ENCODE measurements around the gene HIPK4. TPM values are rescaled to one million over a fixed set of nuclear protein-coding genes. Genes with fewer than 3 reads are reported as not detected.
"Not testable (repeated sequence)": the region's sequence is repeated elsewhere in the genome, so short reads cannot be mapped to it uniquely, and the experiment has no call there.

The HIPK4 gene
- total RNA-seq, 2 experiments from 2014 or later = 0.10 TPM; not detected in 1

GRCh38 chr19:40337594-40337993 is 52.4 kb downstream of the HIPK4 start:
- H3K9me3 Mint-ChIP-seq (ENCODE audit: insufficient read depth) = no peaks in the 10 kb centered on the region
- DNase-seq = no peak
- peaks cover 3% of the 10 kb centered on the region for H3K4me1 Mint-ChIP-seq (ENCODE audit: low read depth)
- ATAC-seq = no peak
- POLR2A ChIA-PET = no interaction called here
- no peaks in the 10 kb centered on the region for H3K27me3 Mint-ChIP-seq (ENCODE audit: low read depth)
- no peak overlapping the region for H3K4me3 Mint-ChIP-seq
- CTCF ChIA-PET = interaction anchor here (2.1 kb wide), 1 partner anchor 32 kb away, joined by 5 read pairs; no protein-coding TSS in a partner anchor
- no peak overlapping the region for H3K27ac Mint-ChIP-seq
- peaks cover 26% of the 10 kb centered on the region for H3K36me3 Mint-ChIP-seq (ENCODE audit: low read depth)

- H3K27ac Mint-ChIP-seq = no peak overlapping the region
- no peak for ATAC-seq
- no peaks in the 10 kb centered on the region for H3K9me3 Mint-ChIP-seq (ENCODE audit: insufficient read depth)
- no peak overlapping the region for H3K4me3 Mint-ChIP-seq
- no peak for DNase-seq
- CTCF ChIA-PET = interaction anchor here (2.1 kb wide), 1 partner anchor 32 kb away, joined by 5 read pairs; no protein-coding TSS in a partner anchor
- no peaks in the 10 kb centered on the region for H3K27me3 Mint-ChIP-seq (ENCODE audit: low read depth)
- peaks cover 28% of the 10 kb centered on the region for H3K36me3 Mint-ChIP-seq (ENCODE audit: low read depth)
- H3K4me1 Mint-ChIP-seq (ENCODE audit: low read depth) = peaks cover 3% of the 10 kb centered on the region
- POLR2A ChIA-PET = interaction anchor here (0.7 kb wide), 1 partner anchor 80 kb away, joined by 3 read pairs; no protein-coding TSS in a partner anchor
Measured at GRCh38 chr19:40337107-40337506, 52.9 kb downstream of the HIPK4 start.

- DNase-seq = no peak
- H3K4me1 Mint-ChIP-seq (ENCODE audit: low read depth) = peaks cover 3% of the 10 kb centered on the region
- no peak for ATAC-seq
- POLR2A ChIA-PET = interaction anchor here (0.6 to 0.7 kb wide), 2 partner anchors 60 to 80 kb away, joined by 3 to 5 read pairs; no protein-coding TSS in a partner anchor
- no peaks in the 10 kb centered on the region for H3K27me3 Mint-ChIP-seq (ENCODE audit: low read depth)
- H3K9me3 Mint-ChIP-seq (ENCODE audit: insufficient read depth) = no peaks in the 10 kb centered on the region
- peaks cover 31% of the 10 kb centered on the region for H3K36me3 Mint-ChIP-seq (ENCODE audit: low read depth)
- no peak overlapping the region for H3K27ac Mint-ChIP-seq
- no peak overlapping the region for H3K4me3 Mint-ChIP-seq
- CTCF ChIA-PET = no interaction called here
Measured at GRCh38 chr19:40336601-40336900, 53.4 kb downstream of the HIPK4 start.

- peaks cover 33% of the 10 kb centered on the region for H3K36me3 Mint-ChIP-seq (ENCODE audit: low read depth)
- no peak for DNase-seq
- H3K27me3 Mint-ChIP-seq (ENCODE audit: low read depth) = no peaks in the 10 kb centered on the region
- POLR2A ChIA-PET = interaction anchor here (0.6 to 0.7 kb wide), 2 partner anchors 60 to 79 kb away, joined by 3 to 5 read pairs; no protein-coding TSS in a partner anchor
- no peak for ATAC-seq
- H3K4me3 Mint-ChIP-seq = no peak overlapping the region
- H3K4me1 Mint-ChIP-seq (ENCODE audit: low read depth) = no peaks in the 10 kb centered on the region
- CTCF ChIA-PET = no interaction called here
- H3K9me3 Mint-ChIP-seq (ENCODE audit: insufficient read depth) = no peaks in the 10 kb centered on the region
- H3K27ac Mint-ChIP-seq = no peak overlapping the region
Measured at GRCh38 chr19:40335855-40336600, 54.0 kb downstream of the HIPK4 start.

- ATAC-seq = no peak
- Mint-ChIP-seq H3K27me3 (ENCODE audit: low read depth) (no peaks in the 10 kb centered on the region), H3K27ac (no peak overlapping the region), H3K4me1 (ENCODE audit: low read depth) (no peaks in the 10 kb centered on the region), H3K4me3 (no peak overlapping the region), H3K36me3 (ENCODE audit: low read depth) (peaks cover 39% of the 10 kb centered on the region), H3K9me3 (ENCODE audit: insufficient read depth) (no peaks in the 10 kb centered on the region)
- CTCF ChIA-PET = no interaction called here
- DNase-seq = no peak
- POLR2A ChIA-PET = no interaction called here
Measured at GRCh38 chr19:40335101-40335500, 54.9 kb downstream of the HIPK4 start.

- H3K36me3 Mint-ChIP-seq (ENCODE audit: low read depth) = peaks cover 45% of the 10 kb centered on the region
- DNase-seq; CTCF ChIA-PET; H3K27ac Mint-ChIP-seq; H3K27me3 Mint-ChIP-seq (ENCODE audit: low read depth); H3K4me3 Mint-ChIP-seq; H3K4me1 Mint-ChIP-seq (ENCODE audit: low read depth); H3K9me3 Mint-ChIP-seq (ENCODE audit: insufficient read depth); POLR2A ChIA-PET; ATAC-seq: not testable (repeated sequence)
Measured at GRCh38 chr19:40333083-40333482, 56.9 kb downstream of the HIPK4 start.

- Mint-ChIP-seq H3K4me1 (ENCODE audit: low read depth) (no peaks in the 10 kb centered on the region), H3K9me3 (ENCODE audit: insufficient read depth) (no peaks in the 10 kb centered on the region), H3K36me3 (ENCODE audit: low read depth) (peaks cover 49% of the 10 kb centered on the region), H3K4me3 (no peak overlapping the region), H3K27me3 (ENCODE audit: low read depth) (no peaks in the 10 kb centered on the region), H3K27ac (no peak overlapping the region)
- ChIA-PET CTCF (no interaction called here), POLR2A (no interaction called here)
- no peak for DNase-seq
- ATAC-seq = no peak
Measured at GRCh38 chr19:40332669-40333068, 57.3 kb downstream of the HIPK4 start.

GRCh38 chr19:40331052-40331451 is 58.9 kb downstream of the HIPK4 start:
- POLR2A ChIA-PET = no interaction called here
- no peak for ATAC-seq

More at GRCh38 chr19:40331052-40331451, 58.9 kb downstream of the HIPK4 start:
- Mint-ChIP-seq H3K27me3 (ENCODE audit: low read depth) (no peaks in the 10 kb centered on the region), H3K9me3 (ENCODE audit: insufficient read depth) (no peaks in the 10 kb centered on the region), H3K4me1 (ENCODE audit: low read depth) (no peaks in the 10 kb centered on the region), H3K27ac (peak overlapping the region; percentile 22), H3K4me3 (no peak overlapping the region), H3K36me3 (ENCODE audit: low read depth) (peaks cover 52% of the 10 kb centered on the region)
- DNase-seq = no peak
- CTCF ChIA-PET = interaction anchor here (2.4 kb wide), 1 partner anchor 26 kb away, joined by 7 read pairs; no protein-coding TSS in a partner anchor

Small RNA genes within 50 kb of the gene (microRNA-seq; reads per million reads assigned to microRNA genes)
- not detected for gene MIR6796

Other genes with a start within 250 kb of the HIPK4 start
- 10 to 100 TPM; 16.2 to 18.4 TPM for gene MAP3K10, start 198.8 kb downstream of the HIPK4 start, total RNA-seq
- not detected for gene TTC9B, start 171.8 kb downstream of the HIPK4 start, total RNA-seq
- gene CCNP, start 163.5 kb downstream of the HIPK4 start, total RNA-seq = under 1 TPM; 0.39 to 0.68 TPM
- gene AKT2, start 104.8 kb downstream of the HIPK4 start, total RNA-seq = 100 to 1,000 TPM; 137 to 139 TPM
- 10 to 100 TPM; 27.7 to 28.3 TPM for gene C19orf47, start 41.8 kb downstream of the HIPK4 start, total RNA-seq
- 10 to 100 TPM; 65.1 to 70.0 TPM for gene PLD3, start 41.5 kb downstream of the HIPK4 start, total RNA-seq
- gene PRX, start 23.2 kb upstream of the HIPK4 start, total RNA-seq = 1 to 10 TPM in 1 of 2 experiments, under 1 TPM in 1; 0.84 to 1.1 TPM
- gene SERTAD1, start 35.8 kb upstream of the HIPK4 start, total RNA-seq = 10 to 100 TPM in 1 of 2 experiments, 1 to 10 TPM in 1; 9.3 to 10.1 TPM
- gene SERTAD3, start 54.2 kb upstream of the HIPK4 start, total RNA-seq = 10 to 100 TPM; 10.0 to 11.9 TPM
- gene BLVRB, start 75.6 kb upstream of the HIPK4 start, total RNA-seq = 10 to 100 TPM; 15.1 to 16.5 TPM
- gene SPTBN4, start 76.8 kb upstream of the HIPK4 start, total RNA-seq = under 1 TPM in 1 of 2 experiments, not detected in 1; 0.47 TPM
- 100 to 1,000 TPM; 116 to 124 TPM for gene SHKBP1, start 186.7 kb upstream of the HIPK4 start, total RNA-seq
- 10 to 100 TPM; 54.3 to 54.7 TPM for gene LTBP4, start 211.2 kb upstream of the HIPK4 start, total RNA-seq

Measured in activated CD8-positive, alpha-beta T cell treated with anti-CD3 and anti-CD28 coated beads, Interleukin-2, amount 10 ng/mL, durations not matched to agents 7 days and 5 days (primary cell).